Smooth muscle cell (in vitro differentiated cells): ENCODE data around the gene ARL15. TPM values are rescaled to one million over a fixed set of nuclear protein-coding genes. Genes with fewer than 3 reads are reported as not detected.

ENCODE experiments used
- DNase-seq: peaks from one replicate; lab custom pipeline; 2025; ENCODE audit not compliant: unreplicated experiment; lab: John Stamatoyannopoulos, UW
- H2AFZ ChIP-seq: fragments of 200-600 bp; sonication (generic); 2 replicates; pipeline ENCODE4 v1.6.0; 2016; ENCODE audit warnings: antibody characterized with exemption, low read depth, mild to moderate bottlenecking
- H3F3A ChIP-seq: fragments of 200-600 bp; sonication (generic); 2 replicates; pipeline ENCODE4 v1.6.0; 2017; ENCODE audit warnings: antibody characterized with exemption, low read depth
- H3K27ac ChIP-seq: fragments of 200-600 bp; sonication (generic); 2 replicates; pipeline ENCODE4 v1.5.1; 2016; ENCODE audit warnings: low read depth, mild to moderate bottlenecking
- H3K27me3 ChIP-seq: fragments of 200-600 bp; sonication (generic); 2 replicates; pipeline ENCODE4 v1.6.1; 2016; ENCODE audit warnings: low read depth, mild to moderate bottlenecking
- H3K36me3 ChIP-seq: fragments of 200-600 bp; sonication (generic); 2 replicates; pipeline ENCODE4 v1.5.1; 2016; ENCODE audit warnings: low read depth
- H3K4me1 ChIP-seq: fragments of 200-600 bp; sonication (generic); 2 replicates; pipeline ENCODE4 v1.5.1; 2016; ENCODE audit warnings: low read depth
- H3K4me2 ChIP-seq: fragments of 200-600 bp; sonication (generic); 2 replicates; pipeline ENCODE4 v1.6.0; 2016; ENCODE audit warnings: mild to moderate bottlenecking
- H3K4me3 ChIP-seq: fragments of 200-600 bp; sonication (generic); 2 replicates; pipeline ENCODE4 v1.5.1; 2016; ENCODE audit warnings: mild to moderate bottlenecking
- H3K79me2 ChIP-seq: fragments of 200-600 bp; sonication (generic); 2 replicates; pipeline ENCODE4 v1.6.0; 2016; ENCODE audit warnings: low read depth, mild to moderate bottlenecking
- H3K9ac ChIP-seq: fragments of 200-600 bp; sonication (generic); 2 replicates; pipeline ENCODE4 v1.6.0; 2016; ENCODE audit warnings: low read depth
- H3K9me3 ChIP-seq: fragments of 200-600 bp; sonication (generic); replicated peaks from 2 replicates; pipeline ENCODE4 v1.5.1; 2016; ENCODE audit warnings: low read depth
- H4K20me1 ChIP-seq: fragments of 200-600 bp; sonication (generic); 2 replicates; pipeline ENCODE4 v1.6.0; 2016; ENCODE audit warnings: low read depth
- WGBS: methylation state at CpG from one replicate; pipeline ENCODE4 v1.1.7; 2016; ENCODE audit warnings: low lambda C conversion rate; 5-methylcytosine and 5-hydroxymethylcytosine counted together
- polyA plus RNA-seq: library from polyadenylated mRNA; unstranded; fragments of >200 nt; fragmentation: Nextera tagmentation; extraction: Ambion mirVana; gene quantifications from 2 replicates; pipeline ENCODE4 v1.2.1, GENCODE V29; 2016
- total RNA-seq: library from RNA; depleted of rRNA; stranded (reverse); fragments of >200 nt; gene quantifications from 2 replicates; pipeline ENCODE4 v1.2.3, GENCODE V29; 2014
- TF ChIP-seq, protein P1 (sequence below): fragments of 200-600 bp; sonication (generic); IDR thresholded peaks from 2 replicates; pipeline ENCODE4 v1.5.1; 2017; ENCODE audit warnings: borderline replicate concordance, mild to moderate bottlenecking, antibody characterized with exemption; ENCODE audit not compliant: insufficient read depth, poor library complexity, severe bottlenecking

Gene ARL15
- total and polyA plus RNA-seq, 2 experiments from 2014 or later, result 9.8 to 51.1 TPM

DNA sequence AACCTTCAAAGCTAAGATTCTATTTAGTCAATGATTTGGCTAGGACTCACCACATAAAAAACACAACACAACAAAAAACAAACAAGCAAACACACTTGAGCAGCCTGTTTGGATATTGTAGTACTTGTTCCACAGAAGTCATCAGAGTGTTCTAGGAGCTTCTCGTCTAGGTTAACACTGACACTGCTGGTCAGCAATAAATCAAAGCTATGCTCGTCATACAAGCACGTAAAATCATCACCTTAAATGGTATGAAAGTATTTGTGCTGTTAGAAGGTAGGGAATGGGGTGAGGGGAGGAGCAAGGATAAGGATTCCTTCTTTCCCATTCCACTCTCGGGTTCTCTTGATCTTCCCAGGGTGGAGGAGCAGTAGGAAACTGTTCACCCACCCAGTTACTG is 88.0 kb downstream of the ARL15 start:
- TF ChIP-seq, protein P1, sequence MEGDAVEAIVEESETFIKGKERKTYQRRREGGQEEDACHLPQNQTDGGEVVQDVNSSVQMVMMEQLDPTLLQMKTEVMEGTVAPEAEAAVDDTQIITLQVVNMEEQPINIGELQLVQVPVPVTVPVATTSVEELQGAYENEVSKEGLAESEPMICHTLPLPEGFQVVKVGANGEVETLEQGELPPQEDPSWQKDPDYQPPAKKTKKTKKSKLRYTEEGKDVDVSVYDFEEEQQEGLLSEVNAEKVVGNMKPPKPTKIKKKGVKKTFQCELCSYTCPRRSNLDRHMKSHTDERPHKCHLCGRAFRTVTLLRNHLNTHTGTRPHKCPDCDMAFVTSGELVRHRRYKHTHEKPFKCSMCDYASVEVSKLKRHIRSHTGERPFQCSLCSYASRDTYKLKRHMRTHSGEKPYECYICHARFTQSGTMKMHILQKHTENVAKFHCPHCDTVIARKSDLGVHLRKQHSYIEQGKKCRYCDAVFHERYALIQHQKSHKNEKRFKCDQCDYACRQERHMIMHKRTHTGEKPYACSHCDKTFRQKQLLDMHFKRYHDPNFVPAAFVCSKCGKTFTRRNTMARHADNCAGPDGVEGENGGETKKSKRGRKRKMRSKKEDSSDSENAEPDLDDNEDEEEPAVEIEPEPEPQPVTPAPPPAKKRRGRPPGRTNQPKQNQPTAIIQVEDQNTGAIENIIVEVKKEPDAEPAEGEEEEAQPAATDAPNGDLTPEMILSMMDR, result no peak

DNA sequence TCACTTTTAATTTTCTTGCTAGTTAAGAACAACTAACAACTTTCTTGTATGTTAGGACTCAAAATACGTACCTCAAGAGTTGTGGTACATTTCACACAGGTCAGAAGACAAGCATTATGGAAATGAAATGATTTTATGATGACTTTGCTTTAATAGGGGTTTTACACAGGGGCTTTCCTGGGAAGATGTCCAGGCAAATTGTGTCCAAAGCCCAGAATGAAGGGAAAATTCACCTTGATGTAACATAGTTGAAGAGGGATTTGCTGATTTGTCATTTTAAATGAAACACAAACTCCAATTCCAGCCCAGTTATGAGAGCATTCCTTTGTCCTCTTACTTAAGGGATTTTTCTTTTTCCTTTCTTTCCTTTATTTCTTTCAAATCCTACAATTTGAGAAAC is 89.2 kb downstream of the ARL15 start:
- Histone ChIP-seq H3K27me3 (no peaks in the 10 kb centered on the region), H3K9ac (no peak overlapping the region), H3K4me2 (peak overlapping the region; percentile 84), H3K4me3 (peak overlapping the region; percentile 51), H3K36me3 (no peaks in the 10 kb centered on the region), H3F3A (no peaks in the 10 kb centered on the region), H4K20me1 (peaks cover 11% of the 10 kb centered on the region), H3K79me2 (peaks cover 35% of the 10 kb centered on the region), H3K4me1 (peaks cover 17% of the 10 kb centered on the region), H3K27ac (no peak overlapping the region), H3K9me3 (no peaks in the 10 kb centered on the region), H2AFZ (no peak overlapping the region)
- WGBS, result 88% methylated on average over 1 of the region's 1 CpG
- DNase-seq, result no peak
- TF ChIP-seq, protein P1, result no peak

More for the DNA sequence above, 88.0 kb downstream of the ARL15 start:
- Histone ChIP-seq H3F3A (no peaks in the 10 kb centered on the region), H4K20me1 (peaks cover 15% of the 10 kb centered on the region), H3K4me1 (peaks cover 5% of the 10 kb centered on the region), H3K27ac (no peak overlapping the region), H3K9ac (no peak overlapping the region), H3K4me3 (no peak overlapping the region), H3K27me3 (no peaks in the 10 kb centered on the region), H3K4me2 (no peak overlapping the region), H3K36me3 (no peaks in the 10 kb centered on the region), H3K9me3 (no peaks in the 10 kb centered on the region), H3K79me2 (peaks cover 35% of the 10 kb centered on the region), H2AFZ (no peak overlapping the region)
- 47% methylated on average over 4 of the region's 4 CpGs for WGBS
- no peak for DNase-seq

DNA sequence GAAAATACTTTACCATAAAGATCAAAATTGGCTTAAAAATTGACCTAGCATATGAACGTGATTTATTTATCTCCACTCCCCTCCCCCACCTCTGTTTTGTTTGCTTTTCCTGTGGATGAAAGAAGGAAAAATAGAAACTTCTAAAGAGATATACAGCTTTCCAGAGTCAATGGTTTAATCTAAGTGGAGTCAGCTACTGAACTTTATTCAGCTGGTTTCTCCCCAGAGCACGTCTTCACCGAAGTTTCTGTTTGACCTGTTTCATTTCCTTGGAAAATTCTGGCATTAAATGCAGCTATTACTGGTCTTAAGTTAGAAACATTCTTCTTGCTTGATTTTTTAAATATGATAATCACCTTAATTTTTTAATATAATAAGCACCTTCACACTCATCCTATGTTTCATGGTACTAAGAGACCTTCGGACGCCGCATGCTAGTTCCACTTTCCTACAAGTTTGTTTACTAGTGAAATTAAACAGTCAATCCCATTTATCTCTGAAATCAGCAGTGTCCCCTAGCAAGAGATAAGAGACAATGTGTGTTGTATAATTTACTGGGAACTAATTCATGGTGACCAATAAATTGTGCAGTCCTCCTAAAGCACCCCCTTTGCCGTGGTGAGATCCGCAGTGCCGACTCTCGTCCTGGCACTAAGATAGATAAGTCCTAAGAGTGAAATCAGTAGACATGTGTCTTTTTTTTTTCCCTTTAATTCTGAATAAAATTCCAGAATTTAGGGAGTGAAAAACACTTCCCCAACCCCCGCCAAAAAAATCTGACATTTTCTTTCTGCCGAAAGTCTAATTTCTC is 89.9 kb downstream of the ARL15 start:
- peak overlapping the region; percentile 51 for H3K4me3 ChIP-seq
- no peaks in the 10 kb centered on the region for H3K9me3 ChIP-seq
- TF ChIP-seq, protein P1, result no peak
- 52% methylated on average over 12 of the region's 12 CpGs for WGBS
- peak overlapping the region; percentile 84 for H3K4me2 ChIP-seq
- H4K20me1 ChIP-seq, result peaks cover 9% of the 10 kb centered on the region
- peak overlapping the region; percentile 8 for H3K9ac ChIP-seq
- H3K27me3 ChIP-seq, result no peaks in the 10 kb centered on the region
- DNase-seq, result no peak
- peaks cover 30% of the 10 kb centered on the region for H3K79me2 ChIP-seq
- peaks cover 23% of the 10 kb centered on the region for H3K4me1 ChIP-seq
- H3K36me3 ChIP-seq, result no peaks in the 10 kb centered on the region
- no peaks in the 10 kb centered on the region for H3F3A ChIP-seq
- no peak overlapping the region for H3K27ac ChIP-seq
- H2AFZ ChIP-seq, result no peak overlapping the region
